GM12872 (cell line): ENCODE measurements around the gene NSL1.

Experiments used
- CTCF ChIP-seq: IDR thresholded peaks from 3 replicates; pipeline ENCODE4 v1.5.1; 2011; ENCODE audit warnings: low read depth, mild to moderate bottlenecking, low read length, moderate library complexity; ENCODE audit not compliant: insufficient read depth

The NSL1 gene

GRCh38 chr1:212689196-212689725, 102.3 kb downstream of the NSL1 start:
- TF ChIP-seq CTCF: no peak

- no peak for TF ChIP-seq CTCF
Observed at GRCh38 chr1:212688341-212689047, 103.1 kb downstream of the NSL1 start.

GRCh38 chr1:212687811-212688210, 103.8 kb downstream of the NSL1 start:
- TF ChIP-seq CTCF: no peak

GRCh38 chr1:212686591-212686990, 105.0 kb downstream of the NSL1 start:
- no peak for TF ChIP-seq CTCF

- no peak for TF ChIP-seq CTCF
Observed at GRCh38 chr1:212686069-212686468, 105.5 kb downstream of the NSL1 start.

- no peak for TF ChIP-seq CTCF
Observed at GRCh38 chr1:212685429-212685828, 106.1 kb downstream of the NSL1 start.

GRCh38 chr1:212684521-212685090, 107.0 kb downstream of the NSL1 start:
- TF ChIP-seq CTCF: no peak
